ENCODE results near the gene RAPGEF5.

DNA sequence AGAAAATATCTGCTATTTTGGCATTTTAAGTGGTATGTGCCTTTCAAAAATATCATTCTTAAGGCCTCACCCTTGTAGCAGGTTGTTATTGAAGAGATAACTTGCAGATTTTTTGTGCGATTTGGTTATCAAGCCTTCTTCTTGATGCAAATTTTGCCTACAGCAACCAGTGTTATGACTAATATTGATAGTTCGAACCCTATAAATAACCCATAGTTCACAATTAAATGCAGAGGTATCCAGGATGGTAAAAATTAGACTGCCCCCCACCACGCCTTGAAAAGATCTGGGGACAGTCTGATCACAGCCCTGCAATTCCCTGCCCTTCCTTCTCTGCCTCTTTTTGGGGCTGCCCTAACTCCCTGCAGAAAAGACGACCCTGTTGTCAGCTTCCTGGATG lies 28.4 kb upstream of the RAPGEF5 start:
- TF ChIP-seq, protein P1, sequence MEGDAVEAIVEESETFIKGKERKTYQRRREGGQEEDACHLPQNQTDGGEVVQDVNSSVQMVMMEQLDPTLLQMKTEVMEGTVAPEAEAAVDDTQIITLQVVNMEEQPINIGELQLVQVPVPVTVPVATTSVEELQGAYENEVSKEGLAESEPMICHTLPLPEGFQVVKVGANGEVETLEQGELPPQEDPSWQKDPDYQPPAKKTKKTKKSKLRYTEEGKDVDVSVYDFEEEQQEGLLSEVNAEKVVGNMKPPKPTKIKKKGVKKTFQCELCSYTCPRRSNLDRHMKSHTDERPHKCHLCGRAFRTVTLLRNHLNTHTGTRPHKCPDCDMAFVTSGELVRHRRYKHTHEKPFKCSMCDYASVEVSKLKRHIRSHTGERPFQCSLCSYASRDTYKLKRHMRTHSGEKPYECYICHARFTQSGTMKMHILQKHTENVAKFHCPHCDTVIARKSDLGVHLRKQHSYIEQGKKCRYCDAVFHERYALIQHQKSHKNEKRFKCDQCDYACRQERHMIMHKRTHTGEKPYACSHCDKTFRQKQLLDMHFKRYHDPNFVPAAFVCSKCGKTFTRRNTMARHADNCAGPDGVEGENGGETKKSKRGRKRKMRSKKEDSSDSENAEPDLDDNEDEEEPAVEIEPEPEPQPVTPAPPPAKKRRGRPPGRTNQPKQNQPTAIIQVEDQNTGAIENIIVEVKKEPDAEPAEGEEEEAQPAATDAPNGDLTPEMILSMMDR (IDR thresholded peaks at IDR 0.05; ENCODE audit: low read length), result no peak
- TF ChIP-seq EZH2phosphoT487 (IDR thresholded peaks at IDR 0.05; ENCODE audit: low read length), result no peak
